Measurements from ENCODE around the gene CDH4.

The CDH4 gene

GRCh38 chr20:61660559-61660958 is 408.5 kb downstream of the CDH4 start:
- no peak for DNase-seq

DNA sequence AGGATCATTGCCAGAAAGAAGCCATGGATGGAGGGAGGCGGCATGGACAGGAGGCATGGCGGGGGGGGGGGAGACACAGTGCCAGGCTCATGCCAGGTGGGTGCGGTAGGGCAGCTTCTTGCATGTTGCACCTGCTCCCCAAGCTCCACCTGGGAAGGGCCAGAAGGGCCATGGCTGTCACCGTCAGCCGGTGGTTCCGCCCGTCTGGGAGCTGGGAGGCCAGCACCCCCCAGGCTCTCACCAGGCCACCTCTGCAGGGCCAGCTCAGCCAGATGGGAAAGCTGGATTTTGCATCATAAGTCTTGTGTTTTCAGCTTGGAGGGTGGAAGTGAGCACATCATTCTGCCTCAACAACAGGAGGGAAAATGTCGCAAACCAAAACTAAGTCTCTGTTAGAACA is 409.0 kb downstream of the CDH4 start:
- DNase-seq = no peak

GRCh38 chr20:61661583-61661982 is 409.5 kb downstream of the CDH4 start:
- no peak for DNase-seq

- no peak for DNase-seq
Measured at GRCh38 chr20:61662226-61662967, 410.3 kb downstream of the CDH4 start.

GRCh38 chr20:61662968-61663331 is 410.9 kb downstream of the CDH4 start:
- DNase-seq = no peak

DNA sequence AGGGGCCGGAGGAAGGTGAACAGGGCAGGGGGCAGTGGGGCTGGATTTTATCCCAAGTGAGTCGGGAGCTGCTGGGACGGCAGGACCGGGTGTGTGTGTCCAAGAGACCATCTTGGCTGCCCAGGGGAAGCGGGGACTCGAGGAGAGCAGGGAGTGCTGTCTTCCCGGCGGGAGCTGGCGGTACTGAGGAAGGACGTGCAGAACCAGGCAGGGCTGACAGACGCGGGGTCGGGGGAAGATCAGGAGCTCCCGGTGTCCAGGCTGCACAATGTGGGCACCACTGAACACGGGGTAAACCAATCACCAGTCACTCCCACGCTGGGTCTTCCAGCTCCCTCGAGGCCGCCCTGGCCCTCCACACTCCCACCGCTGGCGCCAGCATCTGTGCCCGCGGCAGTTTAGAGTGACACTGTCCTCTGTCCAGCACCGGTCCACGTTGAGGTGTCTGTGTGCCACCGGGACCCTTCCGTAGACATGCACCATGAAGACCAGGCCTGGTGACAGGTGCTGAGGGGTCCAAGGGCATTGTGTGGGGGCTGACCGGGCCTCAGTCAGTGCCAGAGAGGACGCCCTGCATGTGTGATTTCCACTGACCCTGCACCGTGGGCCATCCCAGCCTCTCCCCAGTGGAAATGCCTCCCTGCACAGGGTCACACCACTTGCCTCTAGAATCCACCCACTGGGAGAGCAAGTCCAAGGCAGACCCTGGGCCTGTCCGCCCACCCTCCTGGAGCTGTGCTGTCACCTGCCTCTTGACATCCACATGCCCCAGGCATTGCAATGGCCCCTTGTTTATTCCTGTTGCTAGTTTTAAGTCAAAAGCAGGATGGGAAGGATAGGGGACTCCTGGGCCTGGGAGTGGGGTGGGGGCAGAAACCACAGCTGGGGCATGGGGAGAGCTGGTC is 411.7 kb downstream of the CDH4 start:
- no peak for DNase-seq

GRCh38 chr20:61664556-61665320 is 412.7 kb downstream of the CDH4 start:
- DNase-seq = peak; percentile 24

GRCh38 chr20:61665528-61666470 is 413.7 kb downstream of the CDH4 start:
- no peak for DNase-seq

GRCh38 chr20:61666471-61666832 is 414.4 kb downstream of the CDH4 start:
- no peak for DNase-seq

DNA sequence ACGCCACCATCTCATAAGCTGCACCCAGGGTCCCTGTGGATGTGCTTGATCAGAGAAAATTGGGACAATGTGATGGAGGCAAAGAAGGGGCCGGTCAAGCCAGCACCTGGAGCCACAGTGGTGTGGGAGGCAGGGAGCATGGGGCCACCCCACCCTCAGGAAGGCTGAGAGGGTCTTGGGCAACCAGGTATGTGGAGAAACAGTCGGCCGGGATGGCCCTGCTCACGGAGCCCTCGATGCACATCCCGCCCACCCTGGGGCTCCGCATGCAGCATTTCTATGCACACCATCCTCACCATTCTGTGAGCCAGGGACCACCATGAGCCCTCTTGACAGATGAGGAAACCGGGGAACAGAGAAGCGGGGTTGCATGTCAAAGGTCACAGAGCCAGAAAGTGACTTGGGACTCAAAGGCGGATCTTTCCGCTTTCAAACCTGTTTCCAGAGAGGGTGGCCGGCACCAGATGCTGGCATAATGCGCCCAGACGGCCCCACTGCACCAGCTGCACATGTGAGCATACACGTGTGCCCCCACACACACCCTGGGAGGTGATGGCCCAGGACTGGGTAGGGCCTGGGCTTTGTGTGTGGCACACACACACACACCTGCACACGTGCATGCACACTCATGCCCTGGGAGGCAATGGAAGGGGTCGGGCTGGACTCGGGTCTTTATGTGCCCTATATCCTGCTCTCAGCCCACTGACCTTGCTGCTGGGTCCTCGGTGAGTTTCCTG is 415.2 kb downstream of the CDH4 start:
- DNase-seq = no peak

DNA sequence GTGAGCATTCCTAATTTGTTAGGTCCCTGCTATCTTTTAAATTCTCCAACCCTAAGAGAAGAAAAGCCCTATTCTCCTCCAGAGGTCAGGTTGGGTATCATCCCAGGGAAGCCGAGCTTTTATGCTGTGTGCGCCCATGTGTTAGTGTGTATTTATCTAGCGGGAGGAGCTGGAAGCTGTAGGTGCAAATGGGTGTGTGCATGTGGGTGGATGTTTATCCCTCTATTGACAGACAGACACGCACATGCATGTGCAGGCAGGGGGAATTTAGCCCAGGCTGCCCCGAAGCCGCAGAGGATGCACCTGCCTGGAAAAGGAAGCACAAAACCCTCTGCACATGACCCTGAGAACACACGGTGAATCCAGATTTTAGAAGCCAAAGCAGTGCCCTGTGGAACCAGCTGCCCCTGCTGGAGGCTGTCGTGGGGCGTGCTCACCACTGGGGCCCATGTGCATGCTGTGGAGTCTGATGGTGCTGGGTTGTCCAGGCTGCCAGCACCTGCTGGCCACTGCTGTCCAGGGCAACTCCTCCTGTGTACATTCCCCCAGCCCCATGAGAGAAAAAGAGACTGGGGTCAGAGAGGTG is 416.1 kb downstream of the CDH4 start:
- no peak for DNase-seq

DNA sequence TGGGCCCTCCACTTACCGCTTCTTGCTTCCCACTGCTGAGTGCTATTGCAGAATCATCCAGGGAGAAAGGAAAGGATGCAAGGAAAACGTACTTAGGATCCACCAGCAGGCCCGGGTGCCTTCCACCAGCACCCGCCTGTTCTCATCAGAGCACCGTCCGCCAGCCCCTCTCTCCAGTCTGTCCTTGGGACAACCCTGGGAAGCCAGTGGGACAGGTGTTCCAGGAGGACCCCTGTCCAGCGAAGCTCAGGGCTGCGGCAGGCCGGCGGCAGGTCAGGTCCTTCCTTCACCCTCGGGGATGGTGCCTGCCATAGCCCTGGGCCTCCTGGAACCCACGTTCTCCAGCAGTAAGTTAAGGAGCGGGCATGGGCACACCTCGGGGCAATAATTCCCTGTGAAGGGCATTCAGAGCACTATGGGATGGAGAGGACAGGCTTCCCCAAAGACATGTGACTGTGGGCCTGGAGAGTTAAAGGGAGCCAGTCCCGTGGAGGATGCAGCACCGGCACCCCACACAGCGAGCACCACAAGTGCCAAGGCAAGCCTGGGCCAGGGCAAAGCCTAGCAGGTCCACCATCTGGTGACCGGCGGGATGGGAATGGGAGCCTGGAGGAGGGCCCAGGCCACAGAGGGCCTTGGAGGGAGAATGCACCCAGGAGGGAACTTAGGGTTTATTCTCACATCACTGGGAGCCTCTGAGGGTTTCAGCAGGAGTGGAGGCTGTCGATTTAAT is 416.9 kb downstream of the CDH4 start:
- no peak for DNase-seq

- no peak for DNase-seq
Measured at GRCh38 chr20:61670274-61670673, 418.2 kb downstream of the CDH4 start.

DNA sequence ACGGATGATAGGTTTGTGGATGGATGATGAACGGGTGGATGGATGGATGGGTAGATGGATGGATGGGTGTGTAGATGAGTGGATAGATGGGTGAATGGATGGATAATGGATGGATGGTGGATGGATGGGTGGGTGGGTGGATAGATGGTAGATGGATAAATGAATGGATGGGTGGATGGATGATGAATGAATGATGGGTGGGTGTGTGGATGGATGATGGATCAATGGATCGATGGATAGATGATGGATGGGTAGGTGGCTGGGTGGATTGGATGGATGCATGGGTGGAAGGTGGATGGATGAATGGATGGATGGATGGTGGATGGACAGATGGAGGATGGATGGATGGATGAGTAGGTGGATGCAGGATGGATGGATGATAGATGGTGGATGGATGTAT is 419.5 kb downstream of the CDH4 start:
- no peak for DNase-seq

DNA sequence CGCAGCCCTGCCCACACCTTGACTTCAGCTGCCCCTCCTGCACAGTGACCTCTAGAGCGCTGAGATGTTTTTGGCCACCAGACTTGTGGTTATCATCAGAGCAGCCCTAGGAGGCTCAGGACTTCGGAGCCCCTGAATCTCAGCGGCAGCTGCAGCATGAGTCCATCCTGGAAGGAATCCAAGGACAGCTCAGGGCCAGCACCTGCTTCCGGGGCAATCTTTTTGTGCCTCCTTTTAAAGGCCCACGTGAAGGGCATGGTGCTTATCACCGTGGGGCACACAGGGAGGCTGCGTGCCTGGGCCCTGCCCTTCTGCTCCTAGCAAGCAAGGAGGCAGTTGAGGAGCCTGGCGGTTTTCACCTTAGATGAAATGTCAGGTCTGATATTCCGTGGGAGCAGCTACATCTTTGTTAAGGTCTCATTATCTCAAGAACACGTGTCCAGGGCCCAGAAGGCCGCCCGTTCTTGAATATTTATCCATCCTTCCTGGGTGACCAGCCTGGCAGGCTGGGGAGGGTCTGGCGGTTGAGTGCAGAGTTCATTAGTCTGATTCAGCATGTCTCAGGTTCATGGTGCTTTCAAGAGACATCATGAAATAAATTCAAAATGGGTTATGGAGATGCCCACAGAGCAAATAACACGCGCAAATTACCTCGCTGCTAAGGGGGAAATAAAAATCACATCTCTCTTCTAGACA is 421.2 kb downstream of the CDH4 start:
- no peak for DNase-seq

DNA sequence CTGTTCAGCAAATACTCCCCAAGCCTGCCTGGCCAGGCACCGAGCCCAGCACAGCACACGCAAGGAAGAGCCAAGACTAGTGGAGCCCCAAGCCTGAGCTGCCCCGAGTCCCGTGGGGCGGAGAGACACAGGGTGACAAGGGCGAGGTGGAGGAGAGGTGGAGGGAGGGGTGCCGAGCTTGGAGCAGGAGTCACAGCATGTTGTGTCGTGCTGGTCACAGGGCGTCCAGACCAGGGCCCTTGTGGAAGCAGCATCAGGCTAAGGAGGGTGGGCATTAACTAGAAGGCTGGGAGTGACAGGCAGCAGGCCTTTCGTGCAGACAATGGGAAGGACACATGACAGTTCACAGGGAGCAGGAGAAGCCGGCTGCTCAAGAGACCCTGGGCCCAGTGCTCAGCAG is 422.1 kb downstream of the CDH4 start:
- DNase-seq = no peak

GRCh38 chr20:61674688-61675087 is 422.6 kb downstream of the CDH4 start:
- DNase-seq = no peak

- DNase-seq = no peak
Measured at GRCh38 chr20:61677928-61678327, 425.9 kb downstream of the CDH4 start.

- DNase-seq = no peak
Measured at GRCh38 chr20:61678437-61678836, 426.4 kb downstream of the CDH4 start.

DNA sequence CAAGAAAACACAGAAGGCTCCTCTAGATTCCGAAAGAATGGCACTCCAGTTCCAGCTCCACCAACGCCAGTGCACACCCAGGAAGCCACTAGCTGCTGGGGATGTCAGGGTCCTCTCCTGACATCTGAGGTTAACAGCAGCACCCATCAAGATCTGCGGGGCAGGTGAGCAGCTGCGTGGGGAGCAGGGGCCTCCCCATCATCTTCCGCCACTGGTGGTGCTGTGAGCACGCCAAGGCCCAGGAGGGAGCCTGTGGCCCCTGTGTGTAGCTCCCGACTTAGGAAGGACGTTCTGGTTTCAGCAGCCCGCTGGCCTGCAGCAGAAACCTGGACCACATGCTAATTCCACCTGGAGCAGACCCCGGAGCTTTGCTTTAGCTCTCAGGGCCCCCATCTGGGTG is 427.4 kb downstream of the CDH4 start:
- DNase-seq = no peak
